HG02642 (cell line): ENCODE data around the gene BCAT1.
A peak's percentile ranks its signal among the peaks of the same experiment; 100 is the strongest.
"Not testable (repeated sequence)": the region's sequence is repeated elsewhere in the genome, so short reads cannot be mapped to it uniquely, and the experiment has no call there.

Experiments
- ATAC-seq: cut with Tn5 transposase; IDR thresholded peaks from one replicate; pipeline ENCODE4 v1.9.1; 2021; ENCODE audit warnings: mild to moderate bottlenecking; ENCODE audit not compliant: unreplicated experiment, poor library complexity

The BCAT1 gene

GRCh38 chr12:24960222-24960855, 11.4 kb upstream of the BCAT1 start:
- ATAC-seq = peak; percentile 67

- not testable (repeated sequence) for ATAC-seq
These were observed 7.5 kb upstream of the BCAT1 start for GRCh38 chr12:24956351-24956750.

GRCh38 chr12:24955853-24956252, 7.0 kb upstream of the BCAT1 start:
- ATAC-seq = no peak

- no peak for ATAC-seq
These were observed 6.5 kb upstream of the BCAT1 start for GRCh38 chr12:24955389-24955788.

- ATAC-seq = no peak
These were observed 5.4 kb upstream of the BCAT1 start for GRCh38 chr12:24954261-24954660.

- ATAC-seq = no peak
These were observed 3.5 kb upstream of the BCAT1 start for GRCh38 chr12:24952389-24952788.

- no peak for ATAC-seq
These were observed 1.4 kb upstream of the BCAT1 start for GRCh38 chr12:24950231-24950834.

DNA sequence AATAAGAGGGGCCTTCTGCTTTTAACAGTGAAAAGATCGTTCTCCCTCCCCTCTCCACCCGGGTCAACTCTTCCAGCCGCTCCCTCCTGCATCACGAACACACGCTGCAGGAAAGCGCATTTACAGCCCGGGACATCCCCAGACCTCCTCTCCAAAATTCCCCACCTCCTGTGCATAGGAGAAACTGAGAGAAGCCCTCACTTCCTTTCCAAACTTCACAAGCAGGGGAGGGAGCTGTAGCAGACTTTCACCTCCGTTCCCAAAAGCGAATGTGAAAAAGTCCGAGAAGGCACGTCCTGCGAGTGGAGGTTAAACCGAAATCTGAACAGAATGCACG, 513 bp downstream of the BCAT1 start:
- ATAC-seq = peak; percentile 46

- no peak for ATAC-seq
These were observed 1.1 kb downstream of the BCAT1 start for GRCh38 chr12:24947541-24948419.

- ATAC-seq = no peak
These were observed 3.1 kb downstream of the BCAT1 start for GRCh38 chr12:24945845-24946244.

DNA sequence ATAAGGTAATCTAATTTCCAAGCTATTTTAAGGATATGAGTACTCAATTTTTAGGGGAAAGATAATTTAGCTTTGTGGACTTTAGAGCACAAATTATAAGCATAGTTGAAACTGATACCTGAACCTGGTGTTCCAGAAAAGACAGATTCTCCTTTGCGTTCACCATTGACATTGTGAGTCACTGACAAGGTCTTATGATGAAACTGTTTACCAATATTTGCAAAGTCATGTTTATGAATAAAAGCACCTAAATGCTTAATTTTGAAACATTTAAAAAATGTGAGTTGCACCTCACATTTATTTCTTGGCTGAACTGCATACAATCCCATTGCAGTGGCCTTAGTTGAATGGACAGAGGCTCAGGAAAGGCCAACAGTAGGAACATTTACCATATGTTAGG, 3.9 kb downstream of the BCAT1 start:
- no peak for ATAC-seq

- ATAC-seq = no peak
These were observed 4.3 kb downstream of the BCAT1 start for GRCh38 chr12:24944601-24944975.

DNA sequence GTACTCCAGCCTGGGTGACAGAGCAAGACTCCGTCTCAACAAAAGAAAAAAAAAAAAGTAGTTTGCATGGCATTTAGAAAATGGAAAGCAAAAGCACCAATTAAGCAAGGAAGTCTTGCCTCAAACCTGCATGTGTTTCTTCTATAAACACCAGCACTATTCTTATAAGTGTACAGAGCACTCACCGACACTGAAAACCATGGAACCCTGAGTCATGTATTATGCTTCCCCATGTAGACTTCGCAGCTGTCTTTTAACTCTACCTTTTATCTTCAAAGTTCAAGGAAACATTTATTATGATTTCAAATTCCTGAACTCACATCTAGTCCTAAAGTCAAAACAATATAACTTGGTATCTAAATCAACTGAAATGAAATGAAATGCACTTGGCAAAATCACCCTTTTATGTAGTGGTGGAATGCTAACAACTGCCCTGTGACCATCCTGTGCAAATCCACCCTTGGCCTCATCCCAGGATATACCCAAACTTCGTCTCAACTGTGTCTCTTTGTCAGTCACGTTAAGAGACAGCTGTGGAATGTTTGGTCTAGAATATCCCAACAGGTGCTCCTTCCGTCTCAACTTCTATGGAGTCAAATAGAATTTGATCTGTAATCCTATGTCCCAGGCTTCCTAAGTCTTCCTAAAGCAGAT, 4.8 kb downstream of the BCAT1 start:
- no peak for ATAC-seq

GRCh38 chr12:24940157-24940556, 8.7 kb downstream of the BCAT1 start:
- ATAC-seq = no peak

DNA sequence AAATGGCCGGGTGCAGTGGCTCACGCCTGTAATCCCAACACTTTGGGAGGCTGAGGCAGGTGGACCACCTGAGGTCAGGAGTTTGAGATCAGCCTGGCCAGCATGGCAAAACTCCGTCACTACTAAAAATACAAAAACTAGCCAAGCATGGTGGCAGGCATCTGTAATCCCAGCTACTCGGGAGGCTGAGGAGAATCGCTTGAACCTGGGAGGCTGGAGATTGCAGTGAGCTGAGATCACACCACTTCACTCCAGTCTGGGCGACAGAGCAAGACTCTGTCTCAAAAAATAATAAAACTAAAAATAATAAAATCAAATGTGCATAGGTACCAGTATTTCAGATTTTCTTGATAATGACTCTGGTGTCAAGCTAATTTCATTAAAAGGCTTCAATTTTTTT, 9.3 kb downstream of the BCAT1 start:
- not testable (repeated sequence) for ATAC-seq

DNA sequence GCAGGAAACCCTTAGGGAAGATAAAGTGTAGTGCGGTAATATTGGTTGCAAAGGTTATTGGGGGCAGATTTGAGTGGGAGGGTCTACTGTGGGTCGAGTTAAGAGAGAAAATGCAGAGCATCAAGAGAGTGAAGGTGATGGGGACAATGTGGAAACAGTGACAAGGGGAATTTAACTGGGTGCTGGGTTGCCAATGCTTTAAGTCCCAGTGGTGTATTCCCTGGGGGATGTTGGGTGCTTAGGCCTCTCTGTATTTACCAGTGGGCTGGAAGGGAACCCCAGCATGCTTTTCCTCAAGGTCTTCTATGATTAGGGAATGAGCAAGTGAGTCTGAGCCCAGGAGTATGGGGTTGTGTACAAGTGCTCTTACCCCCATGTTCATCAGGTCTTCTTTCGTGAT, 10.6 kb downstream of the BCAT1 start:
- ATAC-seq = no peak

GRCh38 chr12:24937553-24938244, 11.2 kb downstream of the BCAT1 start:
- ATAC-seq = no peak

DNA sequence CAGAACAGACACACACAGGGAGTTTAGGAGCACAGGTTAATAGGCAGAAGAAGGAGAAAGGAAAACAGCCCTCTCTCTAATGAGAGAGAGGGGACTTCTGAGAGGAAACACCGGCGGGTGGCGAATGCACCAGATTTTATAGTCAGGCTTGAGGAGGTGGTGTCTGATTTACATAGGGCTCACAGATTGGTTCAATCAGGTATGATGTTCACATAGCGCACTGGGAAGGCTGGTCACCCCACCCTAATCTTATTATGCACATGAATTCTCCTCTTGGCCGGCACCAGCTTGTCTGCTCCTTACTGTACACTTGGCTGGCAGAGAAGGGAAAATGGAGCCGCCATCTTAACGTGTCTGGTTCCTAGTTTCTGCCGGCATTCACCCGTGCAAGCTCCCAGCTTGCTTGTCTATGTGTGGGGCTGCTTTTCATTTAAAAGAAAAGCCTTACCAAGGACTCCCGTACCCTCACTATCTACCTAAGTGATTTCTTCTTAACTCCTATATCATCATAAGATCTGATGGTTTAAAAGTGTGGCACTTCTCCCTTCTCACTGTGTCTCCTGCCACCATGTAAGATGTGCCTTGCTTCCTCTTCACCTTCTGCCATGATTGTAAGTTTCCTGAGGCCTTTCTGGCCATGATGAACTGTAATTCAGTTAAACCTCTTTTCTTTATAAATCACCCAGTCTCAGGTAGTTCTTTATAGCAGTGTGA, 15.1 kb downstream of the BCAT1 start:
- no peak for ATAC-seq

- peak; percentile 87 for ATAC-seq
These were observed 17.1 kb downstream of the BCAT1 start for GRCh38 chr12:24931666-24932405.
